ENCODE measurements around the gene NFE2L3.
"Not testable (repeated sequence)": the region's sequence is repeated elsewhere in the genome, so short reads cannot be mapped to it uniquely, and the experiment has no call there.

The NFE2L3 gene

GRCh38 chr7:26171601-26172000 lies 19.6 kb downstream of the NFE2L3 start:
- no peaks in the 10 kb centered on the region for H3K9me3 Mint-ChIP-seq
- H3K4me1 Mint-ChIP-seq (ENCODE audit: low read depth), result peaks cover 24% of the 10 kb centered on the region
- no peak overlapping the region for H3K4me3 Mint-ChIP-seq
- H3K27me3 Mint-ChIP-seq, result no peaks in the 10 kb centered on the region
- no peak overlapping the region for H3K27ac Mint-ChIP-seq
- H3K36me3 Mint-ChIP-seq (ENCODE audit: low read depth), result peaks cover 46% of the 10 kb centered on the region

- H3K36me3 Mint-ChIP-seq (ENCODE audit: low read depth), result peaks cover 46% of the 10 kb centered on the region
- no peak overlapping the region for H3K4me3 Mint-ChIP-seq
- no peak overlapping the region for H3K27ac Mint-ChIP-seq
- H3K9me3 Mint-ChIP-seq, result no peaks in the 10 kb centered on the region
- H3K27me3 Mint-ChIP-seq, result no peaks in the 10 kb centered on the region
- peaks cover 19% of the 10 kb centered on the region for H3K4me1 Mint-ChIP-seq (ENCODE audit: low read depth)
These were observed 20.1 kb downstream of the NFE2L3 start for GRCh38 chr7:26172048-26172447.

- H3K9me3 Mint-ChIP-seq, H3K27me3 Mint-ChIP-seq, H3K27ac Mint-ChIP-seq, H3K4me3 Mint-ChIP-seq: not testable (repeated sequence)
- Mint-ChIP-seq H3K36me3 (ENCODE audit: low read depth) (peaks cover 50% of the 10 kb centered on the region), H3K4me1 (ENCODE audit: low read depth) (peaks cover 23% of the 10 kb centered on the region)
These were observed 23.9 kb downstream of the NFE2L3 start for GRCh38 chr7:26175903-26176302.

GRCh38 chr7:26176696-26177095 lies 24.7 kb downstream of the NFE2L3 start:
- H3K4me3 Mint-ChIP-seq, H3K9me3 Mint-ChIP-seq, H3K27me3 Mint-ChIP-seq, H3K27ac Mint-ChIP-seq: not testable (repeated sequence)
- H3K36me3 Mint-ChIP-seq (ENCODE audit: low read depth), result peaks cover 48% of the 10 kb centered on the region
- H3K4me1 Mint-ChIP-seq (ENCODE audit: low read depth), result peaks cover 28% of the 10 kb centered on the region

GRCh38 chr7:26177269-26177668 lies 25.3 kb downstream of the NFE2L3 start:
- H3K27ac Mint-ChIP-seq, result peak overlapping the region; percentile 37
- not testable (repeated sequence) for H3K9me3 Mint-ChIP-seq, H3K4me3 Mint-ChIP-seq, H3K27me3 Mint-ChIP-seq
- peaks cover 34% of the 10 kb centered on the region for H3K4me1 Mint-ChIP-seq (ENCODE audit: low read depth)
- peaks cover 48% of the 10 kb centered on the region for H3K36me3 Mint-ChIP-seq (ENCODE audit: low read depth)

GRCh38 chr7:26178272-26178960 lies 26.4 kb downstream of the NFE2L3 start:
- Mint-ChIP-seq H3K4me1 (ENCODE audit: low read depth) (peaks cover 35% of the 10 kb centered on the region), H3K9me3 (no peaks in the 10 kb centered on the region), H3K27me3 (no peaks in the 10 kb centered on the region), H3K4me3 (no peak overlapping the region), H3K36me3 (ENCODE audit: low read depth) (peaks cover 41% of the 10 kb centered on the region), H3K27ac (peak overlapping the region; percentile 57)

GRCh38 chr7:26179422-26179821 lies 27.4 kb downstream of the NFE2L3 start:
- Mint-ChIP-seq H3K9me3 (no peaks in the 10 kb centered on the region), H3K36me3 (ENCODE audit: low read depth) (peaks cover 42% of the 10 kb centered on the region), H3K27ac (no peak overlapping the region)

GRCh38 chr7:26179826-26180497 lies 28.0 kb downstream of the NFE2L3 start:
- Mint-ChIP-seq H3K9me3 (no peaks in the 10 kb centered on the region), H3K27ac (peak overlapping the region; percentile 53), H3K27me3 (no peaks in the 10 kb centered on the region), H3K4me3 (no peak overlapping the region), H3K4me1 (ENCODE audit: low read depth) (peaks cover 44% of the 10 kb centered on the region), H3K36me3 (ENCODE audit: low read depth) (peaks cover 47% of the 10 kb centered on the region)

More at GRCh38 chr7:26179422-26179821, 27.4 kb downstream of the NFE2L3 start:
- Mint-ChIP-seq H3K27me3 (no peaks in the 10 kb centered on the region), H3K4me1 (ENCODE audit: low read depth) (peaks cover 39% of the 10 kb centered on the region), H3K4me3 (no peak overlapping the region)

- no peak overlapping the region for H3K4me3 Mint-ChIP-seq
- peaks cover 53% of the 10 kb centered on the region for H3K4me1 Mint-ChIP-seq (ENCODE audit: low read depth)
- H3K9me3 Mint-ChIP-seq, result no peaks in the 10 kb centered on the region
- peaks cover 56% of the 10 kb centered on the region for H3K36me3 Mint-ChIP-seq (ENCODE audit: low read depth)
- no peaks in the 10 kb centered on the region for H3K27me3 Mint-ChIP-seq
- H3K27ac Mint-ChIP-seq, result peak overlapping the region; percentile 4
These were observed 28.8 kb downstream of the NFE2L3 start for GRCh38 chr7:26180792-26181198.

- Mint-ChIP-seq H3K4me1 (ENCODE audit: low read depth) (peaks cover 61% of the 10 kb centered on the region), H3K27me3 (no peaks in the 10 kb centered on the region), H3K27ac (peak overlapping the region; percentile 86), H3K36me3 (ENCODE audit: low read depth) (peaks cover 62% of the 10 kb centered on the region), H3K4me3 (peak overlapping the region; percentile 31), H3K9me3 (no peaks in the 10 kb centered on the region)
These were observed 29.7 kb downstream of the NFE2L3 start for GRCh38 chr7:26181474-26182227.

GRCh38 chr7:26182283-26182682 lies 30.3 kb downstream of the NFE2L3 start:
- Mint-ChIP-seq H3K4me3 (no peak overlapping the region), H3K27me3 (no peaks in the 10 kb centered on the region), H3K27ac (peak overlapping the region; percentile 9), H3K36me3 (ENCODE audit: low read depth) (peaks cover 69% of the 10 kb centered on the region), H3K4me1 (ENCODE audit: low read depth) (peaks cover 65% of the 10 kb centered on the region), H3K9me3 (no peaks in the 10 kb centered on the region)

GRCh38 chr7:26182706-26183105 lies 30.7 kb downstream of the NFE2L3 start:
- Mint-ChIP-seq H3K4me1 (ENCODE audit: low read depth) (peaks cover 65% of the 10 kb centered on the region), H3K36me3 (ENCODE audit: low read depth) (peaks cover 73% of the 10 kb centered on the region), H3K27ac (peak overlapping the region; percentile 9), H3K27me3 (no peaks in the 10 kb centered on the region), H3K4me3 (no peak overlapping the region), H3K9me3 (no peaks in the 10 kb centered on the region)

- Mint-ChIP-seq H3K27me3 (no peaks in the 10 kb centered on the region), H3K27ac (peak overlapping the region; percentile 78), H3K36me3 (ENCODE audit: low read depth) (peaks cover 81% of the 10 kb centered on the region), H3K9me3 (no peaks in the 10 kb centered on the region), H3K4me3 (no peak overlapping the region), H3K4me1 (ENCODE audit: low read depth) (peaks cover 69% of the 10 kb centered on the region)
These were observed 31.7 kb downstream of the NFE2L3 start for GRCh38 chr7:26183545-26184280.

- Mint-ChIP-seq H3K27ac (peak overlapping the region; percentile 78), H3K36me3 (ENCODE audit: low read depth) (peaks cover 84% of the 10 kb centered on the region), H3K4me3 (peak overlapping the region; percentile 53), H3K4me1 (ENCODE audit: low read depth) (peaks cover 77% of the 10 kb centered on the region)
- not testable (repeated sequence) for H3K27me3 Mint-ChIP-seq, H3K9me3 Mint-ChIP-seq
These were observed 32.5 kb downstream of the NFE2L3 start for GRCh38 chr7:26184281-26185101.

Data from stimulated activated naive CD8-positive, alpha-beta T cell treated with anti-CD3 and anti-CD28 coated beads, Interleukin-15, Interleukin-2, amounts not matched to agents 100 ng/mL and 50 ng/mL, for 24 hours (primary cell).